ENCODE data around the gene TMEM204.
A peak's percentile ranks its signal among the peaks of the same experiment; 100 is the strongest.

Gene TMEM204

GRCh38 chr16:1538804-1539520 is 5.5 kb downstream of the TMEM204 start:
- peak; percentile 71 for TF ChIP-seq CTCF (IDR thresholded peaks at IDR 0.05; ENCODE audit: low read depth, low read length)
- Histone ChIP-seq H3K4me3 (ENCODE audit: low read depth, low read length) (no peak overlapping the region), H3K9me3 (no peaks in the 10 kb centered on the region), H3K4me1 (peaks cover 11% of the 10 kb centered on the region), H3K36me3 (peaks cover 6% of the 10 kb centered on the region), H3K27me3 (no peaks in the 10 kb centered on the region)
- peak; percentile 94 for DNase-seq

- Histone ChIP-seq H3K4me1 (peaks cover 11% of the 10 kb centered on the region), H3K36me3 (peaks cover 6% of the 10 kb centered on the region), H3K4me3 (ENCODE audit: low read depth, low read length) (no peak overlapping the region), H3K9me3 (no peaks in the 10 kb centered on the region), H3K27me3 (no peaks in the 10 kb centered on the region)
- peak; percentile 45 for DNase-seq
- no peak for TF ChIP-seq CTCF (IDR thresholded peaks at IDR 0.05; ENCODE audit: low read depth, low read length)
Observed at GRCh38 chr16:1539720-1540555, 6.5 kb downstream of the TMEM204 start.

DNA sequence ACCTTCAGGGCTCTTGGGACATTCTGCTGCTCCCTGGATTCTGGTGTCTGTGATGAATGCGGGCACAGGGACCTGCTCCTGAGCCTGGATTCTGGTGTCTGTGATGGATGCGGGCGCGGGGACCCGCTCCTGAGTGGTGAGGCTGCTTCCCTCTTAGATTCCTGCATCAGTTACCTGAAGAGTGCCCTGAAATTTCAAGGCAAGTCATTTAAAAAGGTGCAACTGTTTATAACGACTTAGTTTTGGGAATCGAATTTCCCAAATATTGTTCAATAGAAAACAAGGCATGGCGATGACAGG is 7.0 kb downstream of the TMEM204 start:
- Histone ChIP-seq H3K4me1 (peaks cover 11% of the 10 kb centered on the region), H3K9me3 (no peaks in the 10 kb centered on the region)
- DNase-seq: no peak

DNA sequence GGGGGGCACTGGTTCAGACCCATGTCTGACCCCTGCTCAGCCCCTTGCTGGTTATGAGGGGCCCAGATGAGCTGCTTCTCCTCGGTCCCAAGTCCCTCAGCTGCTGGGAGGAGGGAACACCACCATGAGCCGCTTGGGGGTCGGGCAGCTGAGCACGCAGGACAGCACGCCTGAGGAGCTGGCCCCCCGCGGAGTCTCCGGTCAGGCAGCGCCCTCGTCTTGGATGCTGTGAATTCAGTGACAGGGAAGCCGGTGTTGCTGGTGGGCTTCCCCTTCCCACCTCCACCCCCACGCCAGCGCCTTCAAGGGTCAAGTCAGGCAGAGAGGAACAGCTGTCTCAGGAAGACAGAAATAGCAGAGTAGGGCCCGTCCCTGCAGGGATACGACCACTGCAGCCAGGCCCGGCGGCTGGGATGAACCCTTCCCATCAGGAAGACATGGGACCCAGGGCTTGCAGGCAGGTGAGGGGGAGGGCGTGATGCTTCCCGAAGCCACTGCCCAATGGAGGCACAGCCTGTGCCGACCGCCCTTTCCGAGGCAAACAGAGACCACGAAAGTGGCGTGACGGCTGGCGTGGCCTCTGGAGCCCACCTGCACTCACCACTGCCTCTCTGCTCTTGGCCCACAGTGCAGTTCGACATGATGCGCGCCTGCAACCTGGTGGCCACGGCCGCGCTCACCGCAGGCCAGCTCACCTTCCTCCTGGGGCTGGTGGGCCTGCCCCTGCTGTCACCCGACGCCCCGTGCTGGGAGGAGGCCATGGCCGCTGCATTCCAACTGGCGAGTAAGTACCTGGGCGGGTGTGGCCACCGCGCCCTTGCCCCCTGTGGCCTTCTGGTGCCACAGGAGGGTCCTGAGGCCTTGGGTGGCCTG is 8.1 kb downstream of the TMEM204 start:
- no peak for TF ChIP-seq CTCF (IDR thresholded peaks at IDR 0.05; ENCODE audit: low read depth, low read length)
- no peaks in the 10 kb centered on the region for H3K27me3 ChIP-seq
- H3K4me1 ChIP-seq: peaks cover 11% of the 10 kb centered on the region
- H3K4me3 ChIP-seq (ENCODE audit: low read depth, low read length): no peak overlapping the region
- peaks cover 6% of the 10 kb centered on the region for H3K36me3 ChIP-seq
- no peaks in the 10 kb centered on the region for H3K9me3 ChIP-seq
- peak; percentile 8 for DNase-seq

More for the DNA sequence above, 7.0 kb downstream of the TMEM204 start:
- Histone ChIP-seq H3K36me3 (peaks cover 6% of the 10 kb centered on the region), H3K27me3 (no peaks in the 10 kb centered on the region), H3K4me3 (ENCODE audit: low read depth, low read length) (no peak overlapping the region)
- no peak for TF ChIP-seq CTCF (IDR thresholded peaks at IDR 0.05; ENCODE audit: low read depth, low read length)

- H3K36me3 ChIP-seq: peaks cover 6% of the 10 kb centered on the region
- peaks cover 11% of the 10 kb centered on the region for H3K4me1 ChIP-seq
- no peak for TF ChIP-seq CTCF (IDR thresholded peaks at IDR 0.05; ENCODE audit: low read depth, low read length)
- H3K4me3 ChIP-seq (ENCODE audit: low read depth, low read length): no peak overlapping the region
- H3K9me3 ChIP-seq: no peaks in the 10 kb centered on the region
- no peaks in the 10 kb centered on the region for H3K27me3 ChIP-seq
- DNase-seq: no peak
Observed at GRCh38 chr16:1542166-1542500, 8.7 kb downstream of the TMEM204 start.
